ENCODE data around the gene MEF2B.

Gene MEF2B

GRCh38 chr19:19134687-19135158 is 35.3 kb downstream of the MEF2B start:
- TF ChIP-seq, protein P1, sequence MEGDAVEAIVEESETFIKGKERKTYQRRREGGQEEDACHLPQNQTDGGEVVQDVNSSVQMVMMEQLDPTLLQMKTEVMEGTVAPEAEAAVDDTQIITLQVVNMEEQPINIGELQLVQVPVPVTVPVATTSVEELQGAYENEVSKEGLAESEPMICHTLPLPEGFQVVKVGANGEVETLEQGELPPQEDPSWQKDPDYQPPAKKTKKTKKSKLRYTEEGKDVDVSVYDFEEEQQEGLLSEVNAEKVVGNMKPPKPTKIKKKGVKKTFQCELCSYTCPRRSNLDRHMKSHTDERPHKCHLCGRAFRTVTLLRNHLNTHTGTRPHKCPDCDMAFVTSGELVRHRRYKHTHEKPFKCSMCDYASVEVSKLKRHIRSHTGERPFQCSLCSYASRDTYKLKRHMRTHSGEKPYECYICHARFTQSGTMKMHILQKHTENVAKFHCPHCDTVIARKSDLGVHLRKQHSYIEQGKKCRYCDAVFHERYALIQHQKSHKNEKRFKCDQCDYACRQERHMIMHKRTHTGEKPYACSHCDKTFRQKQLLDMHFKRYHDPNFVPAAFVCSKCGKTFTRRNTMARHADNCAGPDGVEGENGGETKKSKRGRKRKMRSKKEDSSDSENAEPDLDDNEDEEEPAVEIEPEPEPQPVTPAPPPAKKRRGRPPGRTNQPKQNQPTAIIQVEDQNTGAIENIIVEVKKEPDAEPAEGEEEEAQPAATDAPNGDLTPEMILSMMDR (IDR thresholded peaks at IDR 0.05; ENCODE audit: low read depth, low read length), result no peak
- no peak overlapping the region for H3K4me3 ChIP-seq (ENCODE audit: low read depth, low read length)

GRCh38 chr19:19133985-19134384 is 36.1 kb downstream of the MEF2B start:
- no peak overlapping the region for H3K4me3 ChIP-seq (ENCODE audit: low read depth, low read length)
- TF ChIP-seq, protein P1 (IDR thresholded peaks at IDR 0.05; ENCODE audit: low read depth, low read length), result no peak

GRCh38 chr19:19132912-19133311 is 37.2 kb downstream of the MEF2B start:
- TF ChIP-seq, protein P1 (IDR thresholded peaks at IDR 0.05; ENCODE audit: low read depth, low read length), result no peak
- no peak overlapping the region for H3K4me3 ChIP-seq (ENCODE audit: low read depth, low read length)

DNA sequence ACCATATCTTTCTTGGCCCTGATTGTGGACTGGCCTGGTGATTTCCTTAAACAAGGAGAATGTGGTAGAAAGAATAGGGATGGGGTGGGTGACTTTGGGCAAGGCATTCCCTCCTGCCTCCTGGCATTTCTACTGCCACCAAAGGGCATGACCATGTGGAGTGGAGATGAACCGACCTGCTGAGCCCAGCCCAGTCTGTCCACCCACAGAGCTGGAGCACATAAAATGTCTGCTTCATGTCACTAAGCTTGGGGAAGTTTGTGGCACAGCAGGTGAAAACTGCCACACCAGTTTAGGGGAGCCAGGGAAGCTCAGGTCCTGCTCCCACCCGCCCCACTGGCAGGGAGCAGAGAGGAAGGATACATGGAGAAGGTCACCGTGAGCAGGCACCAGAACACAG is 38.1 kb downstream of the MEF2B start:
- TF ChIP-seq, protein P1 (IDR thresholded peaks at IDR 0.05; ENCODE audit: low read depth, low read length), result no peak

GRCh38 chr19:19126102-19126501 is 44.0 kb downstream of the MEF2B start:
- H3K4me3 ChIP-seq (ENCODE audit: low read depth, low read length), result no peak overlapping the region
- TF ChIP-seq, protein P1 (IDR thresholded peaks at IDR 0.05; ENCODE audit: low read depth, low read length), result no peak

More for the DNA sequence above, 38.1 kb downstream of the MEF2B start:
- no peak overlapping the region for H3K4me3 ChIP-seq (ENCODE audit: low read depth, low read length)

GRCh38 chr19:19123386-19123785 is 46.7 kb downstream of the MEF2B start:
- TF ChIP-seq, protein P1 (IDR thresholded peaks at IDR 0.05; ENCODE audit: low read depth, low read length), result no peak
- no peak overlapping the region for H3K4me3 ChIP-seq (ENCODE audit: low read depth, low read length)

DNA sequence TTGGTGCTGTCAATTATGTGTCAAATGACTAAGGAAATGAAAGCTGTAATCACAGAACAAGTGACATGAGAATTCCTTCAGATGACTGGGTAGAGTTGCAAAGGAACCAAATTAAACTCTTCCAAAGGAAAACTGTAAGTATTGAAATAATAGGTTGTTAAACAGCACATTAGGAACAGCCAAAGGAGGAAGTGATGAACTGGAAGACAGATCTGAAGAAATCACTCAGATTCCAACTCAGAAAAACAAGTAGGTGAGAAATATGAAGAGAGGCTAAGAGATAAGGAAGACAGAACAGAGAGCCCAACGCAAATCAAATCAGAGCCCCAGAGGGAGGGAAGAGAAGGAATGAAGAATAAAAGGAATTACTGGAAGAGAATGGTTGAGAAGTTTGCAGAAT is 47.2 kb downstream of the MEF2B start:
- TF ChIP-seq, protein P1 (IDR thresholded peaks at IDR 0.05; ENCODE audit: low read depth, low read length), result no peak
- H3K4me3 ChIP-seq (ENCODE audit: low read depth, low read length), result no peak overlapping the region
